Panc1 (cell line): ENCODE results near the gene ITIH5. TPM values are rescaled to one million over a fixed set of nuclear protein-coding genes. Genes with fewer than 3 reads are reported as not detected.

Experiments
- ATAC-seq: fragments of 200-7000 bp; cut with Tn5 transposase; 2 replicates; pipeline ENCODE4 v1.9.1; 2020; ENCODE audit warnings: mild to moderate bottlenecking, moderate library complexity
- BruUV-seq: library from RNA; stranded (reverse); fragments of 400-500 nt; replicated peaks from 2 replicates; lab custom pipeline; 2021; lab: Mats Ljungman, UMichigan
- CTCF ChIA-PET: fragments of 300-600 bp; sonication (Branson Sonifier 250); formaldehyde crosslinking; loops from one replicate; lab custom pipeline; 2022; ENCODE audit warnings: antibody characterized with exemption; lab: Charles Lee
- POLR2A ChIA-PET: fragments of 300-600 bp; sonication (Branson Sonifier 250); formaldehyde crosslinking; loops from one replicate; lab custom pipeline; 2022; ENCODE audit warnings: antibody characterized with exemption; lab: Charles Lee
- DNase-seq: peaks from one replicate; pipeline ENCODE4 v3.0.0-alpha.2; 2010; ENCODE audit warnings: low read depth, low spot score
- H3K27ac ChIP-seq: 2 replicates; pipeline ENCODE4 v1.5.1; 2011; ENCODE audit warnings: mild to moderate bottlenecking, low read length, inconsistent platforms
- H3K27me3 ChIP-seq: fragments of 200-500 bp; sonication (Bioruptor generic); 2 replicates; pipeline ENCODE4 v1.6.0; 2014; ENCODE audit warnings: low read length, inconsistent platforms; ENCODE audit not compliant: control insufficient read depth, insufficient read depth
- H3K36me3 ChIP-seq: fragments of 200-500 bp; sonication (Bioruptor generic); 2 replicates; pipeline ENCODE4 v1.5.1; 2014; ENCODE audit warnings: inconsistent platforms, mild to moderate bottlenecking, low read length, moderate library complexity; ENCODE audit not compliant: control insufficient read depth, insufficient read depth
- H3K4me1 ChIP-seq: 2 replicates; pipeline ENCODE4 v1.5.1; 2011; ENCODE audit warnings: inconsistent platforms, mild to moderate bottlenecking, low read length, moderate library complexity; ENCODE audit not compliant: control insufficient read depth, insufficient read depth
- H3K4me3 ChIP-seq, 2 experiments: 2 replicates each; pipeline ENCODE4 v1.5.1; 2011 to 2012; ENCODE audit warnings: low read depth in 2 of 2, low read length in 2 of 2, mild to moderate bottlenecking in 2 of 2, inconsistent platforms in 1 of 2, moderate library complexity in 1 of 2
- H3K9me3 ChIP-seq: fragments of 200-500 bp; sonication (Bioruptor generic); 2 replicates; pipeline ENCODE4 v1.5.1; 2014; ENCODE audit warnings: low read depth, mild to moderate bottlenecking, inconsistent platforms, low read length, moderate library complexity; ENCODE audit not compliant: control insufficient read depth, insufficient read depth
- CTCF ChIP-seq: fragments of 450-650 bp; IDR thresholded peaks from 2 replicates; pipeline ENCODE4 v1.5.1; 2017; ENCODE audit warnings: mild to moderate bottlenecking
- POLR2AphosphoS5 ChIP-seq: IDR thresholded peaks from 2 replicates; pipeline ENCODE4 v1.6.1; 2012; ENCODE audit warnings: mild to moderate bottlenecking, low read depth, low read length, moderate library complexity
- REST ChIP-seq, 2 experiments: IDR thresholded peaks; 2 replicates each; pipeline ENCODE4 v1.6.1; 2011 to 2012; ENCODE audit warnings: low read depth in 2 of 2, control low read depth in 1 of 2, low read length in 1 of 2, mild to moderate bottlenecking in 1 of 2, moderate library complexity in 1 of 2; ENCODE audit not compliant: insufficient read depth in 1 of 2
- SIN3A ChIP-seq: IDR thresholded peaks from 2 replicates; pipeline ENCODE4 v1.6.1; 2012; ENCODE audit warnings: low read depth, mild to moderate bottlenecking, low read length, moderate library complexity, borderline replicate concordance; ENCODE audit not compliant: insufficient read depth
- TCF7L2 ChIP-seq: IDR thresholded peaks from 2 replicates; pipeline ENCODE4 v1.6.1; 2011; ENCODE audit warnings: mild to moderate bottlenecking, low read depth, low read length, inconsistent platforms
- in situ Hi-C: cut with HindIII; loops from 2 replicates; pipeline ENCODE4 v1.10.0; 2016; ENCODE audit warnings: low sequenced_read_pairs, low pct_unique_long_range_greater_than_20kb
- intact Hi-C: fragments of 100-400 bp; cut with micrococcal nuclease; formaldehyde crosslinking; loops from one replicate; pipeline ENCODE4 v1.10.0; 2022; ENCODE audit not compliant: unreplicated experiment
- total RNA-seq: library from RNA; stranded (reverse); gene quantifications from one replicate; pipeline ENCODE4 v1.2.1, GENCODE V29; 2021; ENCODE audit not compliant: unreplicated experiment

The ITIH5 gene
- total RNA-seq, 1 experiment from 2014 or later = not detected

- TF ChIP-seq POLR2AphosphoS5 (no peak), TCF7L2 (no peak), SIN3A (no peak), CTCF (no peak), REST (IDR thresholded peaks at IDR 0.05; ENCODE audit: insufficient read depth in 1 of 2, low read depth in 2 of 2, low read length in 1 of 2) (no peak)
- Histone ChIP-seq H3K27ac (no peak overlapping the region), H3K9me3 (no peaks in the 10 kb centered on the region), H3K36me3 (no peaks in the 10 kb centered on the region), H3K27me3 (no peaks in the 10 kb centered on the region), H3K4me3 (no peak overlapping the region), H3K4me1 (no peaks in the 10 kb centered on the region)
- no peak for DNase-seq
- no TSS peak for BruUV-seq
- ChIA-PET CTCF (no interaction called here), POLR2A (no interaction called here)
- ATAC-seq = no peak
- in situ Hi-C loops = no loop called here
- intact Hi-C loops = no loop called here
Measured at GRCh38 chr10:7553531-7553930, 113.2 kb downstream of the ITIH5 start.

GRCh38 chr10:7551950-7552716, 114.6 kb downstream of the ITIH5 start:
- ATAC-seq (no peak), DNase-seq (no peak)
- intact Hi-C loops (no loop called here), in situ Hi-C loops (no loop called here)
- no TSS peak for BruUV-seq
- H3K27ac ChIP-seq = no peak overlapping the region
- CTCF ChIA-PET = no interaction called here
- TF ChIP-seq SIN3A = no peak
- no peak for TF ChIP-seq CTCF
- no peak for TF ChIP-seq TCF7L2
- no peak for TF ChIP-seq REST (IDR thresholded peaks at IDR 0.05; ENCODE audit: insufficient read depth in 1 of 2, low read depth in 2 of 2, low read length in 1 of 2)
- TF ChIP-seq POLR2AphosphoS5 = no peak
- no peaks in the 10 kb centered on the region for H3K36me3 ChIP-seq
- no peaks in the 10 kb centered on the region for H3K4me1 ChIP-seq
- H3K27me3 ChIP-seq = no peaks in the 10 kb centered on the region
- H3K9me3 ChIP-seq = no peaks in the 10 kb centered on the region
- POLR2A ChIA-PET = no interaction called here
- H3K4me3 ChIP-seq = no peak overlapping the region
